HG03575 (cell line): ENCODE data around the gene NR6A1.

Experiments
- ATAC-seq: cut with Tn5 transposase; IDR thresholded peaks from one replicate; pipeline ENCODE4 v1.9.1; 2021; ENCODE audit not compliant: unreplicated experiment, insufficient number of reproducible peaks, low FRiP score; ENCODE audit errors: extremely low read depth

Gene NR6A1

GRCh38 chr9:124570942-124571666, 200.0 kb downstream of the NR6A1 start:
- ATAC-seq, result no peak

GRCh38 chr9:124569942-124570341, 201.2 kb downstream of the NR6A1 start:
- ATAC-seq, result no peak

GRCh38 chr9:124567362-124567761, 203.7 kb downstream of the NR6A1 start:
- ATAC-seq, result no peak

GRCh38 chr9:124562328-124562727, 208.8 kb downstream of the NR6A1 start:
- ATAC-seq, result no peak

GRCh38 chr9:124559871-124560270, 211.2 kb downstream of the NR6A1 start:
- no peak for ATAC-seq

GRCh38 chr9:124558777-124559470, 212.2 kb downstream of the NR6A1 start:
- ATAC-seq, result no peak

GRCh38 chr9:124557895-124558294, 213.2 kb downstream of the NR6A1 start:
- no peak for ATAC-seq

- ATAC-seq, result no peak
Observed at GRCh38 chr9:124555043-124555442, 216.1 kb downstream of the NR6A1 start.

- no peak for ATAC-seq
Observed at GRCh38 chr9:124553738-124554137, 217.4 kb downstream of the NR6A1 start.

GRCh38 chr9:124552273-124552605, 218.9 kb downstream of the NR6A1 start:
- no peak for ATAC-seq

- ATAC-seq, result no peak
Observed at GRCh38 chr9:124551472-124552272, 219.4 kb downstream of the NR6A1 start.

- ATAC-seq, result no peak
Observed at GRCh38 chr9:124550072-124550471, 221.0 kb downstream of the NR6A1 start.

GRCh38 chr9:124549016-124549415, 222.1 kb downstream of the NR6A1 start:
- ATAC-seq, result no peak

- ATAC-seq, result no peak
Observed at GRCh38 chr9:124544535-124544934, 226.6 kb downstream of the NR6A1 start.

- ATAC-seq, result no peak
Observed at GRCh38 chr9:124541824-124542223, 229.3 kb downstream of the NR6A1 start.

- ATAC-seq, result no peak
Observed at GRCh38 chr9:124537926-124538325, 233.2 kb downstream of the NR6A1 start.

GRCh38 chr9:124535846-124536245, 235.3 kb downstream of the NR6A1 start:
- no peak for ATAC-seq

GRCh38 chr9:124532897-124533296, 238.2 kb downstream of the NR6A1 start:
- no peak for ATAC-seq

GRCh38 chr9:124531115-124531514, 240.0 kb downstream of the NR6A1 start:
- ATAC-seq, result no peak

GRCh38 chr9:124530246-124530645, 240.9 kb downstream of the NR6A1 start:
- no peak for ATAC-seq
